ENCODE measurements around the gene PPEF1. TPM values are rescaled to one million over a fixed set of nuclear protein-coding genes. Genes with fewer than 3 reads are reported as not detected.

The PPEF1 gene
- total and polyA plus RNA-seq, 2 of the 13 experiments (the other 11 are each of a cell fraction or from before 2014, with no cell fraction given) = not detected

DNA sequence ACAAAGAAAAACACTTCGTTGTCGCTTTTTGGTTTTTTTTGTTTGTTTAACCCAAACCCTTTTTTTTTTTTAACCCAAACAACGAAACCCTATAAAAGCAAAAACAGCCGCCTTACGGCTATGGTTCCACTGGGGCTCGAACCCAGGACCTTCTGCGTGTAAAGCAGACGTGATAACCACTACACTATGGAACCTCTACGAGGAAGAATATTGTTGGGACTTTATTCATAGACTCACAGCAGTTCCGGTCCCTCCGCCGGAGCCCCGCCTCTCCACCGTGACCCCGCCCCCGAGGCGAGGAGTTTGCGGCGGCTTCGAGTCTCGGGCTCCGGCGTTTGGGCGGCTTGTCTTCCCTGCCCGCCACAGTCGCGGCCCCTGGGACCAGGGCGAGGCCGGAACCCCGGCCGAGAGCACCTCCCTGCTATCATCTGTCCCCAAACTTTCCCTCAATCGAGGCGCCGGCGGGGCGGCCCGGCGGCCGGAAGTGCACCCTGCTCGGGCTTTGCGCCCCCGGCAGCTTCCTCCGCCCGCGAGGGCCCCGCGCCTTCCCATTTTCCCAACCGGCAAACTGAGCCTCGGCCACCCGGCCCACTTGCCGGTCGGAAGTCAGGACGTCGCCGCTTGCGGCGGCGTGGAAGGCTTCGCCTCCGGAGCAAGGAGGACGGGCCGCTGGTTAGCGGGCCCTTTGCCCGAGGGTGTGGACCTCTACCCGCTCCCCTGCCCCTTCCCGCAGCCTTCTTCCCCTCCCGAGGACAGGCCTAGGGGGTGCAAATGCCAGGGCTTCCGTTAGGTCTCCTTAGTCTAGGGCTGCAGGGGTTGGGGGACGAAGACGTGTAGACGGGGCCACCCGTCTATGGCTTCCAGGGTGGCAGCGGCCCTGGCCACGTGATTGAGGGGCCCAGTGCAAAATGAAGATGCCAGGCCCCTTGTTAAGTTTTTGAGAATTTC lies 32.4 kb upstream of the PPEF1 start (continued):
- TF ChIP-seq HDAC2 (CRISPR knock-in tag; IDR thresholded peaks at IDR 0.05) = 0 out of 2 replicates have a peak, but pooled peaks have one; percentile 6
- no peak for TF ChIP-seq ZNF672 (CRISPR knock-in tag; IDR thresholded peaks at IDR 0.05)
- TF ChIP-seq JARID2 (CRISPR knock-in tag; IDR thresholded peaks at IDR 0.05; ENCODE audit: insufficient replicate concordance) = no peak
- peak; percentile 25; the same call in 1 of the 2 replicates for TF ChIP-seq TBX2 (CRISPR knock-in tag; IDR thresholded peaks at IDR 0.05; ENCODE audit: borderline replicate concordance)
- TF ChIP-seq HMGXB4 (CRISPR knock-in tag; IDR thresholded peaks at IDR 0.05; ENCODE audit: borderline replicate concordance in 1 of 2, low read depth in 1 of 2) = peak; percentile 71 to 91; a peak in 3 of 4 replicates
- TF ChIP-seq ATF7-NPFF (CRISPR knock-in tag; IDR thresholded peaks at IDR 0.05; ENCODE audit: low read depth) = no peak
- TF ChIP-seq RBM22 (optimal IDR thresholded peaks at IDR 0.05; ENCODE audit: low read length) = peak; percentile 76
- TF ChIP-seq PHF8 (CRISPR knock-in tag; IDR thresholded peaks at IDR 0.05) = peak; percentile 55
- peak; percentile 4 for TF ChIP-seq YY1 (IDR thresholded peaks at IDR 0.05; ENCODE audit: insufficient read depth, insufficient replicate concordance, low read depth, low read length)
- TF ChIP-seq ETV5 (CRISPR knock-in tag; IDR thresholded peaks at IDR 0.05; ENCODE audit: borderline replicate concordance) = peak; percentile 57; the same call in 1 of the 2 replicates
- TF ChIP-seq FOXK1 (CRISPR knock-in tag; IDR thresholded peaks at IDR 0.05; ENCODE audit: borderline replicate concordance, low read depth) = peak; percentile 54; the same call in 1 of the 2 replicates
- TF ChIP-seq ZNF33B (CRISPR knock-in tag; IDR thresholded peaks at IDR 0.05) = no peak
- TF ChIP-seq IKZF5 (CRISPR knock-in tag; IDR thresholded peaks at IDR 0.05) = 0 out of 2 replicates have a peak, but pooled peaks have one; percentile 21
- peak; percentile 7; the same call in 1 of the 2 replicates for TF ChIP-seq FOSL2 (CRISPR knock-in tag; IDR thresholded peaks at IDR 0.05)
- TF ChIP-seq, protein P1, sequence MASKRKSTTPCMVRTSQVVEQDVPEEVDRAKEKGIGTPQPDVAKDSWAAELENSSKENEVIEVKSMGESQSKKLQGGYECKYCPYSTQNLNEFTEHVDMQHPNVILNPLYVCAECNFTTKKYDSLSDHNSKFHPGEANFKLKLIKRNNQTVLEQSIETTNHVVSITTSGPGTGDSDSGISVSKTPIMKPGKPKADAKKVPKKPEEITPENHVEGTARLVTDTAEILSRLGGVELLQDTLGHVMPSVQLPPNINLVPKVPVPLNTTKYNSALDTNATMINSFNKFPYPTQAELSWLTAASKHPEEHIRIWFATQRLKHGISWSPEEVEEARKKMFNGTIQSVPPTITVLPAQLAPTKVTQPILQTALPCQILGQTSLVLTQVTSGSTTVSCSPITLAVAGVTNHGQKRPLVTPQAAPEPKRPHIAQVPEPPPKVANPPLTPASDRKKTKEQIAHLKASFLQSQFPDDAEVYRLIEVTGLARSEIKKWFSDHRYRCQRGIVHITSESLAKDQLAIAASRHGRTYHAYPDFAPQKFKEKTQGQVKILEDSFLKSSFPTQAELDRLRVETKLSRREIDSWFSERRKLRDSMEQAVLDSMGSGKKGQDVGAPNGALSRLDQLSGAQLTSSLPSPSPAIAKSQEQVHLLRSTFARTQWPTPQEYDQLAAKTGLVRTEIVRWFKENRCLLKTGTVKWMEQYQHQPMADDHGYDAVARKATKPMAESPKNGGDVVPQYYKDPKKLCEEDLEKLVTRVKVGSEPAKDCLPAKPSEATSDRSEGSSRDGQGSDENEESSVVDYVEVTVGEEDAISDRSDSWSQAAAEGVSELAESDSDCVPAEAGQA (IDR thresholded peaks at IDR 0.05; ENCODE audit: low read depth) = no peak
- TF ChIP-seq, protein P1 (CRISPR knock-in tag; IDR thresholded peaks at IDR 0.05; ENCODE audit: borderline replicate concordance) = no peak
- TF ChIP-seq ZNF414 (CRISPR knock-in tag; IDR thresholded peaks at IDR 0.05) = no peak
- TF ChIP-seq ZNF563 (CRISPR knock-in tag; IDR thresholded peaks at IDR 0.05) = 0 out of 2 replicates have a peak, but pooled peaks have one; percentile 19

Measured in HepG2 (cell line).